Activated naive CD8-positive, alpha-beta T cell treated with anti-CD3 and anti-CD28 coated beads, Interleukin-2, amount 50 U/mL, for 16 hours (primary cell): ENCODE results near the gene UBTD1.

Experiments
- DNase-seq: peaks from one replicate; pipeline ENCODE4 v3.0.0-alpha.2; 2020; ENCODE audit warnings: low read depth, low spot score

The UBTD1 gene

GRCh38 chr10:97584060-97584797, 85.5 kb downstream of the UBTD1 start, which contains the start of gene HOGA1:
Gene HOGA1, plus strand, starts transcription at chr10:97584389. Its CDS starts 315 bp downstream, at chr10:97584704.
- no peak for DNase-seq

- no peak for DNase-seq
Observed at GRCh38 chr10:97584798-97585438, 86.2 kb downstream of the UBTD1 start.

- DNase-seq = no peak
Observed at GRCh38 chr10:97585439-97585811, 86.7 kb downstream of the UBTD1 start.

GRCh38 chr10:97587183-97587582, 88.5 kb downstream of the UBTD1 start:
- DNase-seq = no peak

GRCh38 chr10:97589479-97589878, 90.8 kb downstream of the UBTD1 start, which contains the start of gene C10orf62:
Gene C10orf62, plus strand, starts transcription at chr10:97589721. Its CDS starts 177 bp downstream, at chr10:97589898.
- DNase-seq = no peak

GRCh38 chr10:97590082-97590747, 91.5 kb downstream of the UBTD1 start:
- DNase-seq = no peak

- no peak for DNase-seq
Observed at GRCh38 chr10:97590748-97591495, 92.2 kb downstream of the UBTD1 start.

GRCh38 chr10:97593421-97593820, 94.7 kb downstream of the UBTD1 start:
- no peak for DNase-seq

GRCh38 chr10:97596101-97597082, 97.7 kb downstream of the UBTD1 start:
- DNase-seq = no peak

- no peak for DNase-seq
Observed at GRCh38 chr10:97597778-97598177, 99.1 kb downstream of the UBTD1 start.

- no peak for DNase-seq
Observed at GRCh38 chr10:97598407-97599271, 99.9 kb downstream of the UBTD1 start.

GRCh38 chr10:97599272-97599619, 100.5 kb downstream of the UBTD1 start:
- no peak for DNase-seq

GRCh38 chr10:97600616-97601015, 101.9 kb downstream of the UBTD1 start:
- DNase-seq = no peak

- no peak for DNase-seq
Observed at GRCh38 chr10:97601268-97602215, 102.8 kb downstream of the UBTD1 start.

- DNase-seq = no peak
Observed at GRCh38 chr10:97607095-97607636, 108.4 kb downstream of the UBTD1 start.

- no peak for DNase-seq
Observed at GRCh38 chr10:97608991-97609561, 110.4 kb downstream of the UBTD1 start.

GRCh38 chr10:97611473-97611872, 112.7 kb downstream of the UBTD1 start:
- DNase-seq = no peak

GRCh38 chr10:97612386-97612785, 113.7 kb downstream of the UBTD1 start:
- no peak for DNase-seq
